Astrocyte (in vitro differentiated cells and primary cell): ENCODE data around the gene CMC1.

Experiments
- CTCF ChIP-seq: IDR thresholded peaks from 2 replicates; pipeline ENCODE4 v1.5.1; 2011; ENCODE audit warnings: low read depth, mild to moderate bottlenecking, inconsistent platforms, low read length, moderate library complexity; ENCODE audit not compliant: insufficient read depth
- EZH2 ChIP-seq: IDR thresholded peaks from 2 replicates; pipeline ENCODE4 v1.6.1; 2012; ENCODE audit warnings: mild to moderate bottlenecking, low read length, inconsistent platforms; ENCODE audit not compliant: insufficient read depth

DNA sequence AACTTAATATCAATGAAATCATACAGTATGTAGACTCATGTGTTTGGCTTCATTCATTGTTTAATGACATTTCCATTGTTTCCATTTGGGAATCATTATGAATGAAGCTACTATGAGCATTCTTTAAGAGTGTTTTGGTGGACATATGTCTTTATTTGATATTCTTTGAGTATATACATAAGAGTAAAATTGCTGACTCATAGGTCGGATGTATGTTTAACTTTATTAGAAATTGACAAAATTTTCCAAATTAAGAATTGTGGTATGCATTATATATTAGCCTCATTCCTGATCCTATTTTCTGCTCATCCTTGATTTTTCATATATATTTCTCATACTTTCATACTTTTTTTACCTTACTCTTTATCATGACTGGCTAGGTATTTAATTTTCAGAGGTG lies 28.7 kb upstream of the CMC1 start:
- TF ChIP-seq CTCF (no peak), EZH2 (no peak)
